Measurements from ENCODE around the gene SLC5A6.

DNA sequence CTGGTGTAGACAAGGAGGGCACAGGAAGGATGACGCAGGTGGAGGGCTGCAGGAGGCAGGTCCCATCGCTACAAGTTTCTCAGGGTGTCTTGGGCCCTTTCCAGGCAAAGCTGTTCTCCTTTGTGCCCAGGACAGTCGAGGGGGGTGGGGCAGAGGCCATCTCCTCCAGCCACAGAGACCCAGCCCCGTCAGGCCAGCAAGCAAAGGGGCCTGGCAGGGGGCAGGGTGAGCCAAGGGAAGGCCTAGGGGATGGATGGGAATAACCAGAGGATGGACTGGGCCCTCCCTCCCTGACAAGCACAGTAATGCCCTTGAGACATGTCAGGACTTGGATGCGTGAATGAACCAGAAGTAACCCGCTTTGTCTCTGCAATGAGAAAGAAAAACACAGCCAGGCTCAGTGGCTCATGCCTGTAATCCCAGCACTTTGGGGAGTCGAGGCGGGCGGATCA, 57.0 kb downstream of the SLC5A6 start:
- TF ChIP-seq RAD21 (IDR thresholded peaks at IDR 0.05; ENCODE audit: low read depth) (no peak), EP300 (IDR thresholded peaks at IDR 0.05; ENCODE audit: borderline replicate concordance) (no peak), TEAD4 (IDR thresholded peaks at IDR 0.05) (no peak), CEBPB (IDR thresholded peaks at IDR 0.05) (no peak), TAF1 (IDR thresholded peaks at IDR 0.05; ENCODE audit: low read depth) (no peak), FOXM1 (IDR thresholded peaks at IDR 0.05; ENCODE audit: borderline replicate concordance, low read depth) (no peak), NFIC (IDR thresholded peaks at IDR 0.05) (no peak), CREB1 (IDR thresholded peaks at IDR 0.05; ENCODE audit: low read depth) (no peak)
- TF ChIP-seq, protein P1, sequence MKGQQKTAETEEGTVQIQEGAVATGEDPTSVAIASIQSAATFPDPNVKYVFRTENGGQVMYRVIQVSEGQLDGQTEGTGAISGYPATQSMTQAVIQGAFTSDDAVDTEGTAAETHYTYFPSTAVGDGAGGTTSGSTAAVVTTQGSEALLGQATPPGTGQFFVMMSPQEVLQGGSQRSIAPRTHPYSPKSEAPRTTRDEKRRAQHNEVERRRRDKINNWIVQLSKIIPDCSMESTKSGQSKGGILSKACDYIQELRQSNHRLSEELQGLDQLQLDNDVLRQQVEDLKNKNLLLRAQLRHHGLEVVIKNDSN (IDR thresholded peaks at IDR 0.05) = no peak
- TF ChIP-seq, protein P2, sequence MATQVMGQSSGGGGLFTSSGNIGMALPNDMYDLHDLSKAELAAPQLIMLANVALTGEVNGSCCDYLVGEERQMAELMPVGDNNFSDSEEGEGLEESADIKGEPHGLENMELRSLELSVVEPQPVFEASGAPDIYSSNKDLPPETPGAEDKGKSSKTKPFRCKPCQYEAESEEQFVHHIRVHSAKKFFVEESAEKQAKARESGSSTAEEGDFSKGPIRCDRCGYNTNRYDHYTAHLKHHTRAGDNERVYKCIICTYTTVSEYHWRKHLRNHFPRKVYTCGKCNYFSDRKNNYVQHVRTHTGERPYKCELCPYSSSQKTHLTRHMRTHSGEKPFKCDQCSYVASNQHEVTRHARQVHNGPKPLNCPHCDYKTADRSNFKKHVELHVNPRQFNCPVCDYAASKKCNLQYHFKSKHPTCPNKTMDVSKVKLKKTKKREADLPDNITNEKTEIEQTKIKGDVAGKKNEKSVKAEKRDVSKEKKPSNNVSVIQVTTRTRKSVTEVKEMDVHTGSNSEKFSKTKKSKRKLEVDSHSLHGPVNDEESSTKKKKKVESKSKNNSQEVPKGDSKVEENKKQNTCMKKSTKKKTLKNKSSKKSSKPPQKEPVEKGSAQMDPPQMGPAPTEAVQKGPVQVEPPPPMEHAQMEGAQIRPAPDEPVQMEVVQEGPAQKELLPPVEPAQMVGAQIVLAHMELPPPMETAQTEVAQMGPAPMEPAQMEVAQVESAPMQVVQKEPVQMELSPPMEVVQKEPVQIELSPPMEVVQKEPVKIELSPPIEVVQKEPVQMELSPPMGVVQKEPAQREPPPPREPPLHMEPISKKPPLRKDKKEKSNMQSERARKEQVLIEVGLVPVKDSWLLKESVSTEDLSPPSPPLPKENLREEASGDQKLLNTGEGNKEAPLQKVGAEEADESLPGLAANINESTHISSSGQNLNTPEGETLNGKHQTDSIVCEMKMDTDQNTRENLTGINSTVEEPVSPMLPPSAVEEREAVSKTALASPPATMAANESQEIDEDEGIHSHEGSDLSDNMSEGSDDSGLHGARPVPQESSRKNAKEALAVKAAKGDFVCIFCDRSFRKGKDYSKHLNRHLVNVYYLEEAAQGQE (IDR thresholded peaks at IDR 0.05; ENCODE audit: low read depth) = no peak
- TF ChIP-seq, protein P3, sequence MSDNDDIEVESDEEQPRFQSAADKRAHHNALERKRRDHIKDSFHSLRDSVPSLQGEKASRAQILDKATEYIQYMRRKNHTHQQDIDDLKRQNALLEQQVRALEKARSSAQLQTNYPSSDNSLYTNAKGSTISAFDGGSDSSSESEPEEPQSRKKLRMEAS (IDR thresholded peaks at IDR 0.05) = no peak

Measured in Ishikawa (cell line).